Renal pelvis (tissue), 12 donors: ENCODE data around the gene BNIP3. TPM values are rescaled to one million over a fixed set of nuclear protein-coding genes. Genes with fewer than 3 reads are reported as not detected.

Source experiments
- DNase-seq: peaks from one replicate; pipeline ENCODE4 v3.0.0-alpha.2; 2013
- long read RNA-seq, 16 experiments: transcript quantifications; one replicate each; lab custom pipeline, GENCODE V29; 2026
- polyA plus RNA-seq, 3 donors: library from polyadenylated mRNA; unstranded; fragments of 120-200 nt; gene quantifications; one replicate each; pipeline ENCODE4 v1.2.1, GENCODE V29; 2013; ENCODE audit not compliant: insufficient read length in 3 of 3

Gene BNIP3, protein sequence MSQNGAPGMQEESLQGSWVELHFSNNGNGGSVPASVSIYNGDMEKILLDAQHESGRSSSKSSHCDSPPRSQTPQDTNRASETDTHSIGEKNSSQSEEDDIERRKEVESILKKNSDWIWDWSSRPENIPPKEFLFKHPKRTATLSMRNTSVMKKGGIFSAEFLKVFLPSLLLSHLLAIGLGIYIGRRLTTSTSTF
- polyA plus RNA-seq: 10 to 100 TPM; 81.7 to 92.5 (median 87.9) TPM
- long read RNA-seq, donor 1, transcript BNIP3-201 (6 exons, 2,861 nt): major isoform, 75 of 78 reads
- long read RNA-seq, donor 1, partial matches to known transcripts: 0 of 78 reads
- long read RNA-seq, donor 1, other reads (novel, unspliced or antisense): 0 of 78 reads
- long read RNA-seq, donor 2, transcript BNIP3-201 (6 exons, 2,861 nt): major isoform, 100 of 114 reads
- long read RNA-seq, donor 2, partial matches to known transcripts: 9 of 114 reads
- long read RNA-seq, donor 2, other reads (novel, unspliced or antisense): 0 of 114 reads
- long read RNA-seq, donor 3, transcript BNIP3-201 (6 exons, 2,861 nt): major isoform, 51 of 65 reads
- long read RNA-seq, donor 3, transcript BNIP3-203 (2 exons, 752 nt): minor isoform, 5 of 65 reads
- long read RNA-seq, donor 3, partial matches to known transcripts: 7 of 65 reads
- long read RNA-seq, donor 3, other reads (novel, unspliced or antisense): 0 of 65 reads
- long read RNA-seq, donor 4, transcript BNIP3-203 (2 exons, 752 nt): minor isoform, 5 of 96 reads
- long read RNA-seq, donor 4, transcript BNIP3-201 (6 exons, 2,861 nt): major isoform, 78 of 96 reads
- long read RNA-seq, donor 4, transcript BNIP3-202 (5 exons, 3,066 nt): minor isoform, 7 of 96 reads
- long read RNA-seq, donor 4, partial matches to known transcripts: 6 of 96 reads
- long read RNA-seq, donor 4, other reads (novel, unspliced or antisense): 0 of 96 reads
- long read RNA-seq, donor 5, transcript BNIP3-201 (6 exons, 2,861 nt): major isoform, 30 of 51 reads
- long read RNA-seq, donor 5, partial matches to known transcripts: 16 of 51 reads
- long read RNA-seq, donor 5, other reads (novel, unspliced or antisense): 0 of 51 reads
- long read RNA-seq, donor 6, transcript BNIP3-201 (6 exons, 2,861 nt): major isoform, 52 of 58 reads
- long read RNA-seq, donor 6, transcript BNIP3-202 (5 exons, 3,066 nt): minor isoform, 5 of 58 reads
- long read RNA-seq, donor 6, partial matches to known transcripts: 0 of 58 reads
- long read RNA-seq, donor 6, other reads (novel, unspliced or antisense): 0 of 58 reads
- long read RNA-seq, donor 7, transcript BNIP3-201 (6 exons, 2,861 nt): major isoform, 82 of 99 reads
- long read RNA-seq, donor 7, transcript BNIP3-203 (2 exons, 752 nt): minor isoform, 8 of 99 reads
- long read RNA-seq, donor 7, partial matches to known transcripts: 8 of 99 reads
- long read RNA-seq, donor 7, other reads (novel, unspliced or antisense): 0 of 99 reads
- long read RNA-seq, donor 8, transcript BNIP3-201 (6 exons, 2,861 nt): major isoform, 11 of 11 reads
- long read RNA-seq, donor 8, partial matches to known transcripts: 0 of 11 reads
- long read RNA-seq, donor 8, other reads (novel, unspliced or antisense): 0 of 11 reads
- long read RNA-seq, donor 9, transcript BNIP3-203 (2 exons, 752 nt): minor isoform, 5 of 122 reads
- long read RNA-seq, donor 9, transcript BNIP3-201 (6 exons, 2,861 nt): major isoform, 99 of 122 reads
- long read RNA-seq, donor 9, partial matches to known transcripts: 16 of 122 reads
- long read RNA-seq, donor 9, other reads (novel, unspliced or antisense): 0 of 122 reads
- long read RNA-seq, donor 10, transcript BNIP3-201 (6 exons, 2,861 nt): major isoform, 71 of 91 reads
- long read RNA-seq, donor 10, transcript BNIP3-202 (5 exons, 3,066 nt): minor isoform, 6 of 91 reads
- long read RNA-seq, donor 10, transcript BNIP3-203 (2 exons, 752 nt): minor isoform, 7 of 91 reads
- long read RNA-seq, donor 10, partial matches to known transcripts: 7 of 91 reads
- long read RNA-seq, donor 10, other reads (novel, unspliced or antisense): 0 of 91 reads
- long read RNA-seq, donor 11, transcript BNIP3-202 (5 exons, 3,066 nt): minor isoform, 5 of 73 reads
- long read RNA-seq, donor 11, transcript BNIP3-203 (2 exons, 752 nt): minor isoform, 8 of 73 reads
- long read RNA-seq, donor 11, transcript BNIP3-201 (6 exons, 2,861 nt): major isoform, 49 of 73 reads
- long read RNA-seq, donor 11, partial matches to known transcripts: 11 of 73 reads
- long read RNA-seq, donor 11, other reads (novel, unspliced or antisense): 0 of 73 reads
- long read RNA-seq, donor 12, transcript BNIP3-201 (6 exons, 2,861 nt): major isoform, 100 of 119 reads
- long read RNA-seq, donor 12, transcript BNIP3-203 (2 exons, 752 nt): minor isoform, 5 of 119 reads
- long read RNA-seq, donor 12, partial matches to known transcripts: 10 of 119 reads
- long read RNA-seq, donor 12, other reads (novel, unspliced or antisense): 0 of 119 reads
- long read RNA-seq, donor 13, transcript BNIP3-201 (6 exons, 2,861 nt): major isoform, 22 of 35 reads
- long read RNA-seq, donor 13, partial matches to known transcripts: 11 of 35 reads
- long read RNA-seq, donor 13, other reads (novel, unspliced or antisense): 0 of 35 reads
- long read RNA-seq, donor 14: 0 reads
- long read RNA-seq, donor 15, transcript BNIP3-201 (6 exons, 2,861 nt): major isoform, 70 of 78 reads
- long read RNA-seq, donor 15, partial matches to known transcripts: 5 of 78 reads
- long read RNA-seq, donor 15, other reads (novel, unspliced or antisense): 0 of 78 reads
- long read RNA-seq, donor 16, transcript BNIP3-201 (6 exons, 2,861 nt): major isoform, 90 of 170 reads
- long read RNA-seq, donor 16, partial matches to known transcripts: 76 of 170 reads
- long read RNA-seq, donor 16, other reads (novel, unspliced or antisense): 0 of 170 reads

DNA sequence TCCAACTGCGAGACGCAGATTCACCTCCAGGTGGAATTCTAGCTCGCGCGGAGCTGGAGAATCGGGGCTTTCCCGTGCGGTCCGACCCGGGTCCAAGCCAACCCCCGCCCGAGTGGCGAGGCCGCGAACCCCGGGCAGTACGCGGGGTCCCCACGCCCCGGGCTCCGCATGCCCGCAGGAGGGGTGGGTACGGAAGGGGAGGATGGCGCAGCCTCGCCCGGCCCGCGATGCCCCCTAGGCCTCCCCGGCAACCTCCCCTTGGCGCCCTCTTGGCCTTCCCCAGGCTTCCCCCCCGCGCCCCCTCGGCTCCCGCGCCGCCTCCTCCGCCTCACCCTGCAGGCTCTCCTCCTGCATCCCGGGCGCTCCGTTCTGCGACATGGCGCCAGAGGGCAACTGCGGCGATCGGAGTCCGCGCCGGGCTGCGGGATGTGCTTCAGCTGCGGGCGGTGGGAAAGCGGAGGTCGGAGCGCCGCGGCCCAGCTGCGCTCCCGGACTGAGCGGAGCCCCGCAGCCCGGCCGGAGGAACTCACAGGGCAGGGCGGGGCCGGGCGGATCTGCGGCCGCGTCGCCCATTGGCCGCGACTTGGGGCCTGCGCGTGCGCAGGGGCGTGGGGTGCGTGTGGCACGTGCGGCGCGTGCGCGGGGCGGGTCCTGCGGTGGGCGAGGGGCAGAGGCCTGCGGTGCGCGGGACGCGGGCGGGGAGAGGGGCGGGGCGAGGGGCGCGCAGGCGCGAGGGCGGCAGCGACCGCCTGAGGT, at the start of gene BNIP3:
Gene BNIP3, minus strand, starts transcription at position 495 of the 756 bp plus-strand sequence. Its CDS starts 117 bp downstream, at position 378.
- DNase-seq: peak; percentile 93

DNA sequence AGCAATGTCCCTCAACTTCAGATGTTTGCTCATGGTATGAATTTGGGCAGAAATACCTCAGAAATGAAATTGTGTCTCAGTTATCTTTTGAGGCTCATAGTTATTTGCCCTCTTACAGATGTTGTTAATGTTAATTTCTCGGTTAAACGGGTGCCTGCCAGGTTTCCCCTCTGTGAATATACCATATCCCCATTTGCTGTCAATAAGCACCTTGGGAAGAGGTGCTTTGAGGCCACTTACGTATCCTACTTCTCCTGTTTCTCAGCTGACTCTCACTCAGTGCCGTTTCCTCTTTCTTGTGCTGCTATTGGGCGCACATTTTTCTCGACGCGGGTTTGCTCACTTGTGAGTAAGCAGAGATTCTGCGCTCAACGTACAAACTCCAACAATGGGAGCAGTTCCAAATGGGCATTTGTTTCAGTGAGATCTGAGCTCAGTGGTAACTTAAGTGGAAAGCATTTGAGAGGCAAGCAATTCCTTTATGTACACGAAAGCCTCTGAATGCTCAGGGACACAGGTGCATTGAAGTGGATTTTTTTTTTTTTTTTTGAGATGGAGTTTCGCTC, 49.3 kb upstream of the BNIP3 start:
- DNase-seq: no peak

DNA sequence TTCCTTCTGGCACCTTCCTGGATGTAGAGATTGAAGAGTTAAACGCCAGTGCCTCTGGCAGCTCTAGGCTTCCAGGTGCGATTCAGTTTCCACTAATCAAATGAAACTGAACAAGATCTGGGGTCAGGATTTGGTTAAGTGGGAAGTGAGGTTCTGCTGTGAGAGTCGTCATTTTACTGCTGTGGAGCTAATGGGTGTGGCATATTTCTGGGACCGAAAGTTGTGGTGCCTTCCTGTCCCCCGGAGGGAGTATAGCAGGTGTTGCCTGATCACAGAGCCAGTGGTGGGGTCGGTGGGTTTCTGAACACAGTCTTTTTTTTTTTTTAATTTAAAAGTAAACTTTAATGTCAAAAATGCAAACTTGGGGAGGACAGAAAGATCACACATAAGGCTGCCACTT, 47.0 kb upstream of the BNIP3 start:
- no peak for DNase-seq

DNA sequence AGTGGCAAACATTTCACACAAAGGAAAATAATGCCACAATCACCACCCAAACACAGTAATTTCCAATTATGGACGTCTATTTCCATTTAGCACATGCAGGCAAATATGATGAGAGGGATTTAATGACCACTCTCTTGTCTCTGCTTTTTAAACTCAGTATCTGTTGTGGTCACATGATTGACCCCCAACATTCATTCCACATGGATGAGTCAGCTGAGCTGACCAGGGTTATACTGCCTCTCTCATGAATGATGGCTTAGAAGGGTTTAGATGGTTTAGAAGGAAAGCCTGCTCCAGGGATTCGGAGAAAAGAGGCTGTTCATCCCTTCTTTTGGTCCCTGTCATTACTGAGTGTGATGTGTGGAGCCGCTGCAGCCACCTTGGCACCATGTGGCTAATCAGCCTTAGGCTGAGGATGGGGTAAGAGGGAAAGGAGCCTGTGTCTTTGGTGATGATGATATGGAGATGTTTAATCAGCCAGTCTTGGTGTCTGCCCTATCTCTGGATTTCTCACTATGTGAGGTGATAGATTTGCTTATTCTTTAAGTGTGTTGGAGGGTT, 45.8 kb upstream of the BNIP3 start:
- no peak for DNase-seq

DNA sequence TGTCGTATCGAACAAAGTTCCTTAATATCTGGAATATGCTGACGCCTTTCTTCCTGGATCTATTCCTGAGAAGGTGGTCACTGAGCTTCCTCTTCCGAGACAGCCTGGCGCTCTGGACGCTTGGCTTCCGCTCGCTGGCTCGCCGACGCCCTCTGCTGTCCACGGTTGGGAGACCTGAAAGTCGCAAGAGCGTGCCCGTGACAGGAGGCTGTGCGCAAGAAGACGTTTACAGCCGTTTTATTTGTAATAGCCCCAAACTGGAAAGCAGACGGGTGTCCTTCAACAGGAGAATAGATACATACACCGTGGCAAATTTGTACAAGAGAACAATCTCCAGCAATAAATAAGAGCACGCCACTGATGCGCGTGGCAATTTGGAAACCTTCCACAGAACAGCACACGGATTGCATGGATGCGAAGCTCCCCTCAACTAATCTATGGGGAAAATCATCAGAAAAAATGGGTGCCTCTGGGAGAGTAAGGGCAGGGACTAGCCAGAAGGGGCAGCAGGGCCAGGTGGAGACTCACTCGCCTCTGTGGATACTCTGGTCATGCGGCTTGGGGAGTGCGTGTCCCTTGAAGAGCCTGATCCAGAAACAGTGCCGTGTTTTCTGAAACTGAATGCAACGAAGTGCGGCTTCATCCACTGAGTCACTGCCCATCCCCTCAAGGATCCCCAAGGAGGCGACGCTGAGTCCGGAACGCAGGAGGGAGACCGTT, 41.5 kb upstream of the BNIP3 start:
- peak; percentile 70 for DNase-seq

DNA sequence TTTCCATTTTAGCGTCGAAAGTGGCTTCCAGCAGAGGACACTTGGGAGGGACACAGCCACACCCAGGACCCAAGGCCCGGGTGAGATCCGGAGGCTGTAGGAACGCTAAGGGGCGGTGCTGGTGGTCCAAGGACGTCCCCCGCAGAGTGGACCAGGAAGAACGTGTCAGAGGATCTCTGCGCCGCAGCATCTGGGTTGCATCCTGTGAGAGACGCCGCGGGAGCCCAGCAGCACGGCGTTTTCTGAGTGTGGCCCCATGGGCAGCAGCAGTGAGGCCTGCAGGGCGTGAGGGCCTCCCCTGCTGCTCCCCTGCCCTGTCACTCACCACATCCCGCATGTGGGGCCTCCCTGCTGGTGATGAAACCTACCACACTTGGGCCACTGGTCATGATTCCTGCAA, 40.5 kb upstream of the BNIP3 start:
- DNase-seq: no peak

DNA sequence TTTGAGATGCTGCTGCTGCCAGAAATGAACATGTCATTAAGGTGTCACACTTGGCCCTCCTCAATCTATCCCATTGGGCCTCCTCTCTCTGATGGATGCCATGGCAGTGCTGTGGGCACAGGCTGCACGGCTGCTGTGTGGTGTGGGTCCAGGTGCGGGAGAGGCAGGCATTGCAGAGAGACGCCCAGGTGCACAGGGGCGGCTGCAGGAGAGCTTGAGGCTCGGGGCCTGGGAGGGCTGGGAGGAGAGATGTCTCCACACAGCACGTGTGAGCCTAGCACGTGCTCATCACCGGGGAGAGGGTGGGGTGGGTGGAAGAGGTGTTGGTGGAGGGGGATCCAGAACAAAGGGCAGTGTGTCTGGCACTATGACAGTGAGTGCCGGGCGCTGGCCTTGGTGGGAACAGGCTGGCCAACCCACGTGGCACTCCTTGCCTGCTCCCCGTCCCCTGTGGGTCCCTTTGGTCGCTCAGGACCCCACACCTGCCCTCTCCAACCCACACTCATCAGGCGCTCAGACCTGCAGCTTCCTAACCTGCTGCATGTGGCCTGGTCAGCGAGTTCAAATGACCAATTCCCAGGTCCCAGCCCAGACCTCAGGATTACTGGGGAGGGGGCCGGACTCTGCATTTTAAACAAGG, 39.9 kb upstream of the BNIP3 start:
- DNase-seq: no peak

DNA sequence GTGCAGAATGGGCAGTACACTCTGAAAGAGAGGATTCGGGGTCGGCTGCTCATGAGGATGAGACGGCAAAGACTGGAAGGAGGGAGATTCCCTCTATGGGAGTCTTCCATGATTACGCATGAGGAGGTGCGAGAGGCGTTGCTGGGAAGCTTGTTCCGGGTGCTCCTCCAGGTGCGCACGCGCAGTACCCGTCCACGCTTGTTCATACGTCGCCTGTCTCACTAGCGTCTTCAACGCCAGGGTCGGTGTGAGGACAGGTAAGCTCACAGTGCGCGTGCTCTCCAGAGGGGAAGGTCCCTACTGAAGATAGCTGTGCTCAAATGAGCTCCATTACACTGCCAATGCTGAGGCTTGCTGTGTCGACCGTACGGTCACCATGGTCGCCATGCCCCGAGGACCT, 39.3 kb upstream of the BNIP3 start:
- no peak for DNase-seq

DNA sequence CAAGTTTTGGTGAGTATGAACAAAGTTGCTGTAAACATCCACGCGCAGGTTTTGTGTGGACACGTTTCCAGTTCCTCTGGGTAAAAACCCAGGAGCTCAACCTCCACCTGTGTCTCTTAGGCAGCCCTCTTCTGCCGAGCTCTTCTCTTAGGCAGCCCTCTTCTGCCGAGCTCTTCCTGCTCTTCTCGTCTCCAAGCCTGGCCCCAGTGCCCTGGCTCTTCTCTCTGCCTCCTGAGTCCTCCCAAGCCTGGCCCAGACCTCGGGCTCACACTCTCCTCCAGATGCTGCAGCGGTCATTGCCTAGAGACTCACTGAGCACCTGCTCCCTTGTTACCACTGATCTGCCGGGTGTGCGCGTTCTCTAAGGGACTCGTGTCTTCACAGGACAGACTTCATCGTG, 38.7 kb upstream of the BNIP3 start:
- DNase-seq: no peak

DNA sequence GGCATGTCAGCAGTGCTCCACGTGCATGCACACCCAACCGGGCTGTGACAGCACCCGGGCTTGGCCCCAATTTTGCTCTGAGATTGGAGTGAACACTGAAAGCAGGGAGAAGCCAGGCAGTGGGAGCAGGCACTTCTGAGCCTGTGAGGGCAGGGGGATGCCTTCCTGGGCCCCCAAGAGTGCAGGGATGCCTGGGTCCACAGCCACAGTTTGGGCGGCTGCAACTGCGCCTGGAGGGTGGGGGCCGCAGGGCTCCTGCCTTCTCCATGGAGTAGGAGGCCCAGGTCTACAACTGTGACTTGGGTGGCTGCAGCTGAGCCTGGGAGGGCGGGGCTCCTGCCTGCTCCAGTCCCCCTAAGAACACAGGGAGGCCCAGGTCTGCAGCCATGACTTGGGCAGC, 37.6 kb upstream of the BNIP3 start:
- DNase-seq: no peak

DNA sequence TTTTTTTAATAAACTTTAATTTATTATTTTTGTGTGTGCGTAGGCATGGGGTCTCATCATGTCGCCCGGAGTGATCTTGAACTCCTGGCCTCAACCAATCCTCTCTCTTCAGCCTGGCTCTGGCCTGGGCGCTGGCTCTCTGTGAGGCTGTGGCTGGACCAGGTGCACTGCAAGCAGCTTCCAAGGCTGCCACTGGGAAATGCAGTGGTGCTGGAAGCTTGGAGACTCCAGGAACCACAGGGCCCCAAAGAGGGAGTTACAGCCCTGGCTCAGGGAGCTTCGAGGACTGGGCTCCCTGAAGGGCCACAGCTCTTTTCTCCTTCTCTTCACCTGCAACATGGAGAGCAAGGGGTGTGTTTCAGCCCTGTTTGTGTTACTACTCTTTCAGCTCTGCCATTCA, 36.7 kb upstream of the BNIP3 start:
- no peak for DNase-seq

DNA sequence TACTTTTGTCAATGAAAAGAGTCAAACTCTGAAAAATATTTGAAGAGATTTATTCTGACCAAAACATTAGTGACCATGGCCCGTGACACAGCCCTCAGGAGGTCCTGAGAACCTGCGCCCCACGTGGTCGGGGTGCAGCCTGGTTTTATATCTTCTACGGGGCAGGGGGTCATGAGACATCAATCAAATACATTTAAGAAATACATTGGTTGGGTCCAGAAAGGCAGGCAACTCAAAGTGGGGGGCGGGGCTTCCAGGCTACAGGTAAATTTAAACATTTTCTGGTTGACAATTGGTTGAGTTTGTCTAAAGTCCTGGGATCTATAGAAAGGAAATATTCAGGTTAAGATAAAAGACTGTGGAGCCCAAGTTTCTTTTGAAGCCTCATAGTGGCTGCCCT, 34.8 kb upstream of the BNIP3 start:
- no peak for DNase-seq

DNA sequence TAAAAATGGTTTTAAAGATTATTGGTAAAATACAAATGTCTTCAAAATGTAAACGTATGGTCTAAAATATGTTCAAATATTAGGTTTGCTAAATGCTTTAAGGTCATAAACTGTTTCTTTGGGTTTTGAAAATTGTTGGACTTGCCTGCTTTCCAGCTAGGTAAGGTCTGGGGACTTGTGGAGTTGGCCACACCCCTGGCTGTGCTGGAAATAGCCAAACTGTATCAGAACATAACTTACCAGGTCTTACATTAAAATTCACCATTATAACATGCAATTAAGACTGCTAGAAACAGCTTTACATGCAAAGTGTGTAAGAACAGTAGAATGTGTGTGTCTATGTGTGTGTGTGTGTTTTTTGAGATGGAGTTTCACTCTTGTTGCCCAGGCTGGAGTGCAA, 29.7 kb upstream of the BNIP3 start:
- no peak for DNase-seq

DNA sequence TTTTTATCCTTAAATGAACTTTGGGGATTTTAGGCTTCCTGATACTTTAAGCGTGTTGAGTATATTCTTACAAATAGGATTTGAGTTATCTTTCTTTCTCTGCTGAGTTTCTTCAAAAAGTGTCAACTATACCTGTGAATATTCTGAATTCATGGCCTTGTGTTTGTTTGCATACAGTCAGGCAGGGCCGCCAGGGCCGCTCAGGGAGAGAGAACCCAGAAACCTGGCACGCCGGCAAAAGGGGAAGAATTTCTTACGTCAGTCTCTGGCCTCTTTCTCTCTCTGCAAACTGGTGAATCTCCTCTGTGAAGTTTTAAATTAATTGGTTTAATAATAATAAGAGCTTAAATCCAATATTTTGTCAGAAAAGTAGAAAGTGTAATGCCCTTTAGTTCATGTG, 29.3 kb upstream of the BNIP3 start:
- no peak for DNase-seq

DNA sequence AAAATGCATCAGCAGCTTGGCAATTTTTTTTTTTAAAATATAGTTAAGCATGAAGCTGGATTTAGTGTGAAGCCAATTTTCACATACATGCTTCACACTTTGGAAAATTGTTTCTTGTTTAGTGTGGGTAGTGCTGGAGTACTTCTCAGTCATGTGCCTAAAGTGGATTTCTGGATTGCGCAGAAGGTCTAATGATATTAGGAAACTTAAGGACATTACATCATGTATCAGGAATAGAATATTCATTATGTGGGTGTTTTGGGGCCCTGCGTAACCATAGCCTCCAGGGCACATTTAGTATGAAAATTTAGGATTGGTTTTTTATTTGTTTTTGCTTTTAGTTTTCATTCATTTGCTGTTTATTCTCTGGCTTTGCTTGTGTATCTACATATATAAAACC, 28.8 kb upstream of the BNIP3 start:
- no peak for DNase-seq

DNA sequence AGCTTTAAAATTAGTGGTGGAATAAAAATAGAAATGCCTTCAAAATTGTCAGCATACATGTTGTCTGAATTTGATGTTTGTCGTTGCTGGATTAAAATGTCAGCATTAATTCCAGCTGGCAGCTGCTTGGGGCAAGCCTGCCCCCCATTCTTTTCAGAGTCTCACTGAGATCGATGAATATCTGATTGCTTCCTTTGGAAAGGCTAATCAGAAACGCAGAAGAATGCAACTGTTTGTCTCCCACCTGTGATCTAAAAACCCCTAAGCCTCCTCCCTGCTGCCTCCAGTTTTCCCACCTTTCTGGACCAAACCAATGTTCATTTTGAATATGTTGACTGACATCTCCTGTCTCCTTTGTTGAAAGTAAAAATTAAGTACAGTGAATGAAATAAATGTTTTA, 27.9 kb upstream of the BNIP3 start:
- no peak for DNase-seq
